Measurements from ENCODE around the gene ACOX2.

ACOX2 gene

GRCh38 chr3:58573640-58574039 lies 36.6 kb upstream of the ACOX2 start:
- in situ Hi-C loops (cut with MboI; ENCODE audit: low sequenced_read_pairs, unreplicated experiment) = loop anchor here (10.0 kb wide), 1 partner anchor 51 kb away; no protein-coding TSS in a partner anchor
- no peak for DNase-seq (ENCODE audit: low spot score)
- no peak for TF ChIP-seq CTCF (IDR thresholded peaks at IDR 0.05; ENCODE audit: borderline replicate concordance, control extremely low read depth, extremely low read depth, insufficient read depth, missing control alignments)

GRCh38 chr3:58572634-58573230 lies 35.7 kb upstream of the ACOX2 start:
- DNase-seq (ENCODE audit: low spot score) = no peak
- in situ Hi-C loops (cut with MboI; ENCODE audit: low sequenced_read_pairs, unreplicated experiment) = loop anchor here (10.0 kb wide), 1 partner anchor 52 kb away; no protein-coding TSS in a partner anchor
- TF ChIP-seq CTCF (IDR thresholded peaks at IDR 0.05; ENCODE audit: borderline replicate concordance, control extremely low read depth, extremely low read depth, insufficient read depth, missing control alignments) = no peak

- TF ChIP-seq CTCF (IDR thresholded peaks at IDR 0.05; ENCODE audit: borderline replicate concordance, control extremely low read depth, extremely low read depth, insufficient read depth, missing control alignments) = no peak
- no peak for DNase-seq (ENCODE audit: low spot score)
- in situ Hi-C loops (cut with MboI; ENCODE audit: low sequenced_read_pairs, unreplicated experiment) = loop anchor here (10.0 kb wide), 1 partner anchor 53 kb away; no protein-coding TSS in a partner anchor
Observed at GRCh38 chr3:58572013-58572633, 35.1 kb upstream of the ACOX2 start.

GRCh38 chr3:58570851-58571250 lies 33.9 kb upstream of the ACOX2 start:
- TF ChIP-seq CTCF (IDR thresholded peaks at IDR 0.05; ENCODE audit: borderline replicate concordance, control extremely low read depth, extremely low read depth, insufficient read depth, missing control alignments) = no peak
- in situ Hi-C loops (cut with MboI; ENCODE audit: low sequenced_read_pairs, unreplicated experiment) = loop anchor here (10.0 kb wide), 1 partner anchor 54 kb away; no protein-coding TSS in a partner anchor
- DNase-seq (ENCODE audit: low spot score) = no peak

- in situ Hi-C loops (cut with MboI; ENCODE audit: low sequenced_read_pairs, unreplicated experiment) = loop anchor here (10.0 kb wide), 1 partner anchor 55 kb away; no protein-coding TSS in a partner anchor
- no peak for DNase-seq (ENCODE audit: low spot score)
- no peak for TF ChIP-seq CTCF (IDR thresholded peaks at IDR 0.05; ENCODE audit: borderline replicate concordance, control extremely low read depth, extremely low read depth, insufficient read depth, missing control alignments)
Observed at GRCh38 chr3:58569287-58570001, 32.5 kb upstream of the ACOX2 start.

- peak; percentile 79 for DNase-seq (ENCODE audit: low spot score)
- peak; percentile 94 for TF ChIP-seq CTCF (IDR thresholded peaks at IDR 0.05; ENCODE audit: borderline replicate concordance, control extremely low read depth, extremely low read depth, insufficient read depth, missing control alignments)
- in situ Hi-C loops (cut with MboI; ENCODE audit: low sequenced_read_pairs, unreplicated experiment) = no loop called here
Observed at GRCh38 chr3:58568572-58569286, 31.7 kb upstream of the ACOX2 start.

All from GM13976 (cell line).